Keratinocyte (primary cell): ENCODE measurements around the gene MMP11. TPM values are rescaled to one million over a fixed set of nuclear protein-coding genes. Genes with fewer than 3 reads are reported as not detected.

Source experiments
- DNase-seq: peaks from one replicate; pipeline ENCODE4 v3.0.0-alpha.2; 2011; ENCODE audit warnings: low read depth, missing footprints, low spot score
- FAIRE-seq: peaks from 2 replicates; lab custom pipeline; 2011; peaks lifted over from hg19 to GRCh38; lab: Jason Lieb, UNC
- H2AFZ ChIP-seq: 2 replicates; pipeline ENCODE4 v1.6.0; 2012; ENCODE audit warnings: low read length, control low read depth, inconsistent platforms; ENCODE audit not compliant: control insufficient read depth
- H3K27ac ChIP-seq: 2 replicates; pipeline ENCODE4 v1.5.1; 2011; ENCODE audit warnings: low read length; ENCODE audit not compliant: control insufficient read depth, insufficient read depth
- H3K27me3 ChIP-seq: 3 replicates; pipeline ENCODE4 v1.6.0; 2011; ENCODE audit warnings: low read length; ENCODE audit not compliant: control insufficient read depth, insufficient read depth; ENCODE audit errors: extremely low read depth
- H3K36me3 ChIP-seq, 2 experiments: 2 replicates in 1 of 2; 3 replicates in 1 of 2; pipeline ENCODE4 v1.5.1; 2011; ENCODE audit warnings: low read length in 2 of 2, mild to moderate bottlenecking in 1 of 2; ENCODE audit not compliant: control insufficient read depth in 2 of 2, insufficient read depth in 2 of 2; ENCODE audit errors: extremely low read depth in 1 of 2
- H3K4me1 ChIP-seq: 3 replicates; pipeline ENCODE4 v1.5.1; 2011; ENCODE audit warnings: low read length; ENCODE audit not compliant: control insufficient read depth, insufficient read depth; ENCODE audit errors: extremely low read depth
- H3K4me2 ChIP-seq: 3 replicates; pipeline ENCODE4 v1.6.0; 2011; ENCODE audit warnings: low read depth, low read length; ENCODE audit not compliant: control insufficient read depth, insufficient read depth; ENCODE audit errors: extremely low read depth
- H3K4me3 ChIP-seq, 3 experiments: fragments of 200-600 bp in 1 of 3; sonication (generic) in 1 of 3; 2 replicates in 2 of 3; 3 replicates in 1 of 3; pipeline ENCODE4 v1.5.1; 2011 to 2016; ENCODE audit warnings: low read length in 3 of 3, mild to moderate bottlenecking in 3 of 3, control low read depth in 2 of 3, inconsistent platforms in 1 of 3, low read depth in 1 of 3, mixed read lengths in 1 of 3, mixed run types in 1 of 3, moderate library complexity in 1 of 3; ENCODE audit not compliant: control insufficient read depth in 2 of 3, insufficient read depth in 2 of 3; ENCODE audit errors: extremely low read depth in 1 of 3
- H3K79me2 ChIP-seq: 2 replicates; pipeline ENCODE4 v1.6.0; 2012; ENCODE audit warnings: low read length; ENCODE audit not compliant: control insufficient read depth, insufficient read depth
- H3K9ac ChIP-seq: 3 replicates; pipeline ENCODE4 v1.6.0; 2011; ENCODE audit warnings: low read length; ENCODE audit not compliant: control insufficient read depth, insufficient read depth; ENCODE audit errors: extremely low read depth
- H3K9me1 ChIP-seq: 3 replicates; pipeline ENCODE4 v1.6.0; 2011; ENCODE audit warnings: low read length; ENCODE audit not compliant: control insufficient read depth, insufficient read depth; ENCODE audit errors: extremely low read depth
- H3K9me3 ChIP-seq: 2 replicates; pipeline ENCODE4 v1.5.1; 2012; ENCODE audit warnings: low read depth, low read length; ENCODE audit not compliant: control insufficient read depth
- H4K20me1 ChIP-seq: 3 replicates; pipeline ENCODE4 v1.6.0; 2011; ENCODE audit warnings: low read length; ENCODE audit not compliant: control insufficient read depth, insufficient read depth; ENCODE audit errors: extremely low read depth
- CTCF ChIP-seq, 3 experiments: IDR thresholded peaks in 1 of 3; conservative IDR thresholded peaks in 1 of 3; optimal IDR thresholded peaks in 1 of 3; 2 replicates in 2 of 3; 3 replicates in 1 of 3; pipeline versions ENCODE3 to v1.5.1; 2011; ENCODE audit warnings: low read length in 3 of 3, mild to moderate bottlenecking in 3 of 3, moderate library complexity in 2 of 3, control low read depth in 1 of 3, inconsistent platforms in 1 of 3; ENCODE audit not compliant: insufficient read depth in 2 of 3; ENCODE audit errors: extremely low read depth in 1 of 3
- EZH2 ChIP-seq: IDR thresholded peaks from one replicate; pipeline ENCODE4 v1.6.1; 2012; ENCODE audit warnings: inconsistent platforms, mild to moderate bottlenecking, low read length, moderate library complexity
- dilution Hi-C: fragments of 300-500 bp; cut with MboI; formaldehyde crosslinking; loops from one replicate; pipeline ENCODE4 v1.7.0; 2020; ENCODE audit warnings: low sequenced_read_pairs; ENCODE audit not compliant: extremely low pct_ligation_motif_present
- polyA plus RNA-seq, 5 experiments: library from polyadenylated mRNA; depleted of rRNA in 3 of 5; stranded (reverse) in 3 of 5; stranded (forward) in 1 of 5; unstranded in 1 of 5; fragments of >200 nt; gene quantifications; 1 replicate in 1 of 5; 2 replicates in 3 of 5; 3 replicates in 1 of 5; pipeline versions ENCODE4 v1.2.1 to v1.2.3, GENCODE V29; 2011 to 2012; ENCODE audit warnings: missing spikeins in 2 of 5, low read depth in 1 of 5, low replicate concordance in 1 of 5

Gene MMP11
- polyA plus RNA-seq, 1 donor (not counting 4 experiments of a cell fraction or from before 2014, with no cell fraction given), result 0.13 TPM

- Histone ChIP-seq H3K4me2 (no peak overlapping the region), H3K9me1 (no peaks in the 10 kb centered on the region), H3K36me3 (peaks cover 14 to 15% of the 10 kb centered on the region in 2 experiments), H3K4me3 (no peak overlapping the region), H3K9ac (no peak overlapping the region), H3K27ac (no peak overlapping the region), H2AFZ (no peak overlapping the region), H3K27me3 (no peaks in the 10 kb centered on the region), H3K4me1 (peaks cover 4% of the 10 kb centered on the region), H3K9me3 (no peaks in the 10 kb centered on the region), H3K79me2 (no peaks in the 10 kb centered on the region), H4K20me1 (no peaks in the 10 kb centered on the region)
- dilution Hi-C loops, result no loop called here
- DNase-seq (no peak), FAIRE-seq (no peak)
- no peak for TF ChIP-seq CTCF (optimal IDR thresholded peaks at IDR 0.05 in 1 of 3, IDR thresholded peaks at IDR 0.05 in 1 of 3, conservative IDR thresholded peaks at IDR 0.05 in 1 of 3; ENCODE audit: extremely low read depth in 1 of 3, insufficient read depth in 2 of 3, low read length in 3 of 3)
- TF ChIP-seq EZH2, result no peak
These were observed 45.9 kb downstream of the MMP11 start for GRCh38 chr22:23818541-23818940.

- no peak for FAIRE-seq
These were observed 48.1 kb downstream of the MMP11 start for GRCh38 chr22:23820748-23821211.

More at GRCh38 chr22:23820748-23821211, 48.1 kb downstream of the MMP11 start:
- dilution Hi-C loops, result no loop called here
- Histone ChIP-seq H2AFZ (no peak overlapping the region), H3K79me2 (no peaks in the 10 kb centered on the region), H3K4me2 (no peak overlapping the region), H3K9ac (no peak overlapping the region), H3K27ac (no peak overlapping the region), H3K9me3 (no peaks in the 10 kb centered on the region), H3K9me1 (no peaks in the 10 kb centered on the region), H3K36me3 (peaks cover 27 to 28% of the 10 kb centered on the region in 2 experiments), H3K27me3 (no peaks in the 10 kb centered on the region), H4K20me1 (no peaks in the 10 kb centered on the region), H3K4me1 (peaks cover 7% of the 10 kb centered on the region), H3K4me3 (no peak overlapping the region)
- TF ChIP-seq CTCF (optimal IDR thresholded peaks at IDR 0.05 in 1 of 3, IDR thresholded peaks at IDR 0.05 in 1 of 3, conservative IDR thresholded peaks at IDR 0.05 in 1 of 3; ENCODE audit: extremely low read depth in 1 of 3, insufficient read depth in 2 of 3, low read length in 3 of 3) (no peak), EZH2 (no peak)
- no peak for DNase-seq
